ENCODE results near the gene CHRNA5. TPM values are rescaled to one million over a fixed set of nuclear protein-coding genes. Genes with fewer than 3 reads are reported as not detected.

The CHRNA5 gene
- total and polyA plus RNA-seq, 7 donors, result 0.71 to 4.4 (median 3.1) TPM

DNA sequence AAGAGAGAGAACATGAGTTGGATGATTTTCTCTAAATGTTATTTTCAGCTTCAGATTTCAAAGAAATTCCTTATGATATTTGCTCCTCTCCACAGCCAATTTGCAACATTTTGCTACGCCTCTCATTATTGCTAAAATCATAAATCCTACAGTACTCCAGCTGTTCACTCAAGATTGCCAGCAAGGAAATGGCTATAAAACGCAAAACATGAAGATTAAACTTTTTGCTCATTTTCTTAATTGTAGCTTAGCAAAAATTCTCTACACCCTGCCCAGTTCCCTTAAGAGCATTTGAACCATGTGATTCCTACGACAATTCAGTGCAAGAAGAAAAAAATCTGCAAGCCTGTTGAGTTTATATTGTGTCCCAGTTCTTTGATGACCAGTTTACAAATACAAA, 48.7 kb downstream of the CHRNA5 start:
- 39 to 48% (median 40%) methylated on average over 3 of the region's 3 CpGs for WGBS, 3 donors
- Histone ChIP-seq H3K27ac (no peak overlapping the region), H3K9me3 (no peaks in the 10 kb centered on the region), H3K27me3 (ENCODE audit: insufficient read depth in 3 of 3, low read length in 2 of 3) (peaks cover 0 to 1% (median 0%) of the 10 kb centered on the region in 3 donors), H3K36me3 (ENCODE audit: insufficient read depth in 1 of 2, low read depth in 1 of 2) (no peaks in the 10 kb centered on the region), H3K4me1 (no peaks in the 10 kb centered on the region), H3K4me3 (no peak overlapping the region)
- intact Hi-C loops (cut with DNase I), result no loop called here
- TF ChIP-seq CTCF (IDR thresholded peaks at IDR 0.05), result no peak
- ATAC-seq (no peak), DNase-seq (no peak)

- intact Hi-C loops (cut with DNase I), result loop anchor here in 1 of 2 donors (5.0 kb wide), 1 partner anchor 137 kb away; no protein-coding TSS in a partner anchor
- no peaks in the 10 kb centered on the region for H3K9me3 ChIP-seq
- ATAC-seq (no peak), DNase-seq (no peak)
- TF ChIP-seq CTCF (IDR thresholded peaks at IDR 0.05), result no peak
- WGBS, 3 donors, result 69 to 96% (median 83%) methylated on average over 3 of the region's 3 CpGs
- H3K27me3 ChIP-seq (ENCODE audit: insufficient read depth in 3 of 3, low read length in 2 of 3), result peaks cover 0 to 13% (median 9%) of the 10 kb centered on the region in 3 donors
- H3K4me1 ChIP-seq, result peaks cover 4% of the 10 kb centered on the region
- H3K27ac ChIP-seq, result no peak overlapping the region
- H3K36me3 ChIP-seq (ENCODE audit: insufficient read depth in 1 of 2, low read depth in 1 of 2), result no peaks in the 10 kb centered on the region
- no peak overlapping the region for H3K4me3 ChIP-seq
Observed at GRCh38 chr15:78615151-78615589, 49.9 kb downstream of the CHRNA5 start.

GRCh38 chr15:78616506-78616905, 51.2 kb downstream of the CHRNA5 start:
- 73 to 79% (median 75%) methylated on average over 2 of the region's 2 CpGs for WGBS, 3 donors
- peaks cover 0 to 26% (median 15%) of the 10 kb centered on the region in 3 donors for H3K27me3 ChIP-seq (ENCODE audit: insufficient read depth in 3 of 3, low read length in 2 of 3)
- H3K4me3 ChIP-seq, result no peak overlapping the region
- no peaks in the 10 kb centered on the region for H3K36me3 ChIP-seq (ENCODE audit: insufficient read depth in 1 of 2, low read depth in 1 of 2)
- no peaks in the 10 kb centered on the region for H3K9me3 ChIP-seq
- peaks cover 7% of the 10 kb centered on the region for H3K4me1 ChIP-seq
- no peak for ATAC-seq
- intact Hi-C loops (cut with DNase I), result loop anchor here in 1 of 2 donors (5.0 kb wide), 1 partner anchor 136 kb away; no protein-coding TSS in a partner anchor
- DNase-seq, result no peak
- H3K27ac ChIP-seq, result no peak overlapping the region
- no peak for TF ChIP-seq CTCF (IDR thresholded peaks at IDR 0.05)

- H3K27ac ChIP-seq, result no peak overlapping the region
Observed at GRCh38 chr15:78617076-78617475, 51.8 kb downstream of the CHRNA5 start.

More at GRCh38 chr15:78617076-78617475, 51.8 kb downstream of the CHRNA5 start:
- TF ChIP-seq CTCF (IDR thresholded peaks at IDR 0.05), result no peak
- Histone ChIP-seq H3K4me3 (no peak overlapping the region), H3K4me1 (peaks cover 7% of the 10 kb centered on the region), H3K9me3 (no peaks in the 10 kb centered on the region), H3K27me3 (ENCODE audit: insufficient read depth in 3 of 3, low read length in 2 of 3) (peaks cover 0 to 32% (median 17%) of the 10 kb centered on the region in 3 donors), H3K36me3 (ENCODE audit: insufficient read depth in 1 of 2, low read depth in 1 of 2) (no peaks in the 10 kb centered on the region)
- intact Hi-C loops (cut with DNase I), result loop anchor here in 1 of 2 donors (5.0 kb wide), 1 partner anchor 135 kb away; no protein-coding TSS in a partner anchor
- ATAC-seq (no peak), DNase-seq (no peak)
- 69 to 84% (median 75%) methylated on average over 7 of the region's 7 CpGs for WGBS, 3 donors

All from psoas muscle (tissue), 8 donors.